GM10248 (cell line): ENCODE measurements around the gene MFNG.

Experiments used
- CTCF ChIA-PET: fragments of 300-600 bp; sonication (Branson Sonifier 250); formaldehyde crosslinking; extraction: SDS; loops from one replicate; lab custom pipeline; 2021; ENCODE audit warnings: antibody characterized with exemption; lab: Yijun Ruan, JAX
- POLR2A ChIA-PET: fragments of 350-650 bp; sonication (Branson Sonifier 250); formaldehyde crosslinking; extraction: SDS; loops from one replicate; lab custom pipeline; 2020; ENCODE audit warnings: antibody characterized with exemption; lab: Yijun Ruan, JAX
- DNase-seq: peaks from one replicate; pipeline ENCODE4 v3.0.0; 2012; ENCODE audit errors: extremely low spot score
- TF ChIP-seq, protein P1 (sequence below): IDR thresholded peaks from 2 replicates; pipeline ENCODE4 v1.5.1; 2012; ENCODE audit warnings: mild to moderate bottlenecking, low read depth; ENCODE audit errors: extremely low read depth, missing control alignments, control extremely low read depth

Gene MFNG

DNA sequence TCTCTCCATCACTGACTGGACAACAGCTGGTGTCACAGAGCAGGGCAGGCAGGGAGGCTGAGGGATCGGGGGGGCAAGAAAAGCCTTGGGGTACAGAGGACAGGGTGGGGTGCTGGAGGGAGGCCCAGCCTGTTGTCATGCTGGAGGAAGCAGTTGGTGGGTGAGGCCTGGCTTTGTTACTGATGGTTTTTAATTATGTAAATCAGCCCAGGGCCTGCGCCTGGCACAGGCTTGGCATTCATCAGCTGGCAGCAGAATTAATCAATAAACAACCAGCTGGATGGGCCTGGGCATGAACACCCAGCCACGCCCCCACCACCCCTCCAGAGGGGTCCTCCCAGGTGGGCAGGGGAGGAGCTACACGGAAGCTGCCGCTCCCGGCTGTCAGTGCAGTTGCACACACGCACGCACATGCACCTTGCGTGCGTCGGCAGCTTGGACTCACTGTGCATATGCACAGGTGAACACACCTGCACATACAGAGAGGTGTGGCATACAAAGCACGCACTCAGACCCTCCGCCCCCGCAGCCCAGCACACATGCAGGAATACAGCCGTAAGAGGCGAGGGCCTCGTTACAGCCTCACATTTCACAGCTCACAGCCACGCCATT is 37.6 kb downstream of the MFNG start:
- ChIA-PET CTCF (interaction anchor here (1.2 to 2.9 kb wide), 5 partner anchors 8 to 131 kb away, joined by 3 to 14 read pairs (median 7); no protein-coding TSS in a partner anchor), POLR2A (no interaction called here)
- DNase-seq: no peak

DNA sequence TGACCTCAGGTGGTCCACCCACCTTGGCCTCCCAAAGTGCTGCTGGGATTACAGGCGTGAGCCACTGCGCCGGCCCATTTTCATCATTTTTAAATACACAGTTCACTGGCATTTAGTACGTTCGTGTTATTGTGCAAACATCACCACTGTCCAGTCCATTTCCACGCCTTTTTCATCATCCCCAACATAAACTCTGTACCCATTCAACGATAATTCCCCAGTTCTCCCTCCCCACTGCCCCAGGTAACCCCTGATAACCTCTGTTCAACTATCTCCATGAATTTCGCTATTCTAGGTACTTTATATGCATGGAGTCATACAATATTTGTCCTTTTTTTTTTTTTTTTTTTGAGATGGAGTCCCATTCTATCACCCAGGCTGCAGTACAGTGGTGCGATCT is 40.7 kb downstream of the MFNG start:
- TF ChIP-seq, protein P1, sequence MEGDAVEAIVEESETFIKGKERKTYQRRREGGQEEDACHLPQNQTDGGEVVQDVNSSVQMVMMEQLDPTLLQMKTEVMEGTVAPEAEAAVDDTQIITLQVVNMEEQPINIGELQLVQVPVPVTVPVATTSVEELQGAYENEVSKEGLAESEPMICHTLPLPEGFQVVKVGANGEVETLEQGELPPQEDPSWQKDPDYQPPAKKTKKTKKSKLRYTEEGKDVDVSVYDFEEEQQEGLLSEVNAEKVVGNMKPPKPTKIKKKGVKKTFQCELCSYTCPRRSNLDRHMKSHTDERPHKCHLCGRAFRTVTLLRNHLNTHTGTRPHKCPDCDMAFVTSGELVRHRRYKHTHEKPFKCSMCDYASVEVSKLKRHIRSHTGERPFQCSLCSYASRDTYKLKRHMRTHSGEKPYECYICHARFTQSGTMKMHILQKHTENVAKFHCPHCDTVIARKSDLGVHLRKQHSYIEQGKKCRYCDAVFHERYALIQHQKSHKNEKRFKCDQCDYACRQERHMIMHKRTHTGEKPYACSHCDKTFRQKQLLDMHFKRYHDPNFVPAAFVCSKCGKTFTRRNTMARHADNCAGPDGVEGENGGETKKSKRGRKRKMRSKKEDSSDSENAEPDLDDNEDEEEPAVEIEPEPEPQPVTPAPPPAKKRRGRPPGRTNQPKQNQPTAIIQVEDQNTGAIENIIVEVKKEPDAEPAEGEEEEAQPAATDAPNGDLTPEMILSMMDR: no peak
- CTCF ChIA-PET: no interaction called here
- POLR2A ChIA-PET: no interaction called here
- no peak for DNase-seq

More for the DNA sequence above, 37.6 kb downstream of the MFNG start:
- TF ChIP-seq, protein P1: no peak

DNA sequence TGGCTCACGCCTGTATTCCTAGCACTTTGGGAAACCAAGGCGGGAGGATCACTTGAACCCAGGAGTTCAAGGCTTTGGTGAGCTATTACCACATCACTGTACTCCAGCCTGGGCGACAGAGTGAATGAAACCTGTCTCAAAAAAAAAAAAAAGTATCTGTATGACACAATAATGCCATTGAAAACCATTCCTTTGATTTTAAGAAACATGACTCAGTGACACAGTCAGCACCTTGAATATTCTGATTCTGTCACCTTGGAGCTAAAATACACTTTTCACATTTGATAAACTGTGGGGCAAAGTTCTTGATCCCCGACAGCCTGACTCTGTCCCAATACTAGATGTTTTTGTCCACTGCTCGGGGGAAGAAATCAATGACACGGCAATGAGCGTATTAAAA is 42.2 kb downstream of the MFNG start:
- ChIA-PET CTCF (interaction anchor here (1.0 kb wide), 1 partner anchor 39 kb away, joined by 3 read pairs; no protein-coding TSS in a partner anchor), POLR2A (no interaction called here)
- TF ChIP-seq, protein P1: no peak
- no peak for DNase-seq

DNA sequence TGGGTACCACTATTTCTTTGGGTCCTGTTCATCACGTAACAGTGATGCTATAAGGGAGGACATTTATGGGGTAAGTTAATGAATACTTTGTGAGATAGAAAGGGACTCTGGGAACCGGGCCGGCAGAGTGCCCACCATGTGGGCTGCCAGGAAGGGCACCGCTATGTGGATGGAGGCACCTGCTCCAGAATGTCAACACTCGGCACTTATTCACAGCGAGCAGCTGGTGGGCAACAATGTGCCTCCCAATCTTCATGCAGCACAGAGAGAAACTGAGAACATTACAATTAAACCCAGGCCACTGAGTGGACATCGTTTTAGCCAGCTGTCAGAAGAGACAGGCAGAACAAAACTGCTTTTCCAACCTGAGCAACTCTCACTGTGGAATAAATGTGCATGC is 43.1 kb downstream of the MFNG start:
- ChIA-PET CTCF (no interaction called here), POLR2A (no interaction called here)
- TF ChIP-seq, protein P1: no peak
- DNase-seq: no peak

DNA sequence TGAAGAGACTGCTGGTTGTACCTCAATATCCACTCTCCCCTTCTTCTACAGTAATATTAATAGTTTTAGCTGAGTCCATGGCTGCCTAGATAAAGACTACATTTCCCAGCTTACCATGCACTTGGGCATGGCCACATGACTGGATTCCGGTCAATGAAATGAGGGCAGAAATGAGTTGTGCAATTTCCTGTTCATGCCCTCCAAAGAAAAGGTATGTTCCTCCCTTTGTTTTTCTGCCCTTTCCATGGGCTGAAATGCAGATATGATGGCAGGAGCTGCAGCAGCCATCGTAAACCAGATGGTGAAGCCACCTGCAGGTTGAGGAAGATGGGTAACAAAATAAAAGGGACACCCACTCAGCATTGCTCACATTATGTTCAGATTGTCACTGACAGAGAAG is 43.6 kb downstream of the MFNG start:
- DNase-seq: no peak
- ChIA-PET POLR2A (interaction anchor here (0.6 kb wide), 1 partner anchor 863 kb away, joined by 6 read pairs; no protein-coding TSS in a partner anchor), CTCF (interaction anchor here (1.0 kb wide), 1 partner anchor 126 kb away, joined by 4 read pairs; no protein-coding TSS in a partner anchor)
- TF ChIP-seq, protein P1: no peak

DNA sequence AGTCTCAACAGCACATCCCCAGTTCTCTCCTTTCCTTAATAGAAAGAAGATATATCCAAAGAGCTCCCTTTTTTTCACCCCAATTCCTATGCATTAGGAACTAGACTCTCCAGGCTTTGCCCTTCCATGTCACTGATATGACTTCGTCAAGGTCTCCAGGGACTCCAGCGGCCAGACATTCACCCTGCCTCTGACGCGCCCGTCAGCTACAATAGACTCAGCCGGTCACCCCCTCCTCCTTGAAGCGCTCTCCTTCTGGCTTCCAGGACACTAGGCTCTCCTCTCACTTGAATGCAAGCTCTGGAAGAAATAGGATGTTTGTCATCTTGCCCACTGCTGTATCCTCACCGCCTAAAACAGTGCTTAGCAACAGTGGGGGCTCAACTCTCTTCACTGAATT is 44.0 kb downstream of the MFNG start:
- TF ChIP-seq, protein P1: no peak
- ChIA-PET POLR2A (interaction anchor here (0.6 kb wide), 1 partner anchor 863 kb away, joined by 6 read pairs; no protein-coding TSS in a partner anchor), CTCF (interaction anchor here (1.0 to 4.9 kb wide), 2 partner anchors 13 to 126 kb away, joined by 4 to 27 read pairs; no protein-coding TSS in a partner anchor)
- DNase-seq: no peak
